ENCODE measurements around the gene TRIM33.
A peak's percentile ranks its signal among the peaks of the same experiment; 100 is the strongest.

Gene TRIM33

DNA sequence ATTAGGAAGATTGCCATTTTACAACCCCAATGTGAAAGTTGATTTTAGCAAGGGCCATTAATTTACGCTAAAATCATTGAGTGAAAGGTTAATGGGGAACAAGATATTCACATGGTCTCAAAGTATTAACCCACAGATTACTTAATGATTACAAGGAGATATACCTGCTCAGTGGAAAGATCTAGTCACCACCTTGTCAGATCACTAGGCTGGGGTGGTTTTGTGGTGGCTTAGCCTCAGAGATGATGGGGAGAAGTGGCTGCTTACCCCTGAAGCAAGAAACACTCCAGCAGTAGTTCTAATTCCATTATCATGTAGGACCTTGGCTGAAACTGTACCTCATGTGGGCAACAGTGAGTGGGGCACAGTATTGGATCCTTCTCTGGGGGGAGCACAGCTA lies 20.1 kb upstream of the TRIM33 start:
- DNase-seq, result no peak
- no peak overlapping the region for H3K27ac Mint-ChIP-seq
- H3K4me1 Mint-ChIP-seq (ENCODE audit: low read depth), result peaks cover 5% of the 10 kb centered on the region
- H3K27me3 Mint-ChIP-seq, result no peaks in the 10 kb centered on the region
- H3K9me3 Mint-ChIP-seq, result no peaks in the 10 kb centered on the region
- no peaks in the 10 kb centered on the region for H3K36me3 Mint-ChIP-seq (ENCODE audit: low read depth)
- no peak overlapping the region for H3K4me3 Mint-ChIP-seq

DNA sequence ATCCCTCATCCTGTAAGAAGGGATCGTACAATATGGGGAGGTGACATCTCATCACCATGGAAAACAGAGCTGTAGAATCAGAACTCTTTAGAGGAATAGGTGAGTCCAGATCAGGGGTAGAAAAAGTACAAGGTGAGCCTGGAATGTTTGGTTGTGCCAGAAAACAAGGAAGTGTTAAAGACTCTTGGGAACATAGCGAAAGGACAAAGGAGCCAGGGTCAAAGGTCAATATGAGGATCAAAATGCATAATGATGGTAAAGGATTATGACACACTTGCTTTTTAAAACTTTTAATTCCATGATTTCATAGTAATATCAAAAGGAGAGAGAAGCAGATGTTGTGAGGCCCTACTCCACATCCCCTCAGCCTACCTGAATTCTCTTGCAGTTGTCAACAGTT lies 19.2 kb upstream of the TRIM33 start:
- no peak overlapping the region for H3K27ac Mint-ChIP-seq
- peaks cover 5% of the 10 kb centered on the region for H3K4me1 Mint-ChIP-seq (ENCODE audit: low read depth)
- no peaks in the 10 kb centered on the region for H3K9me3 Mint-ChIP-seq
- H3K4me3 Mint-ChIP-seq, result no peak overlapping the region
- DNase-seq, result no peak
- H3K36me3 Mint-ChIP-seq (ENCODE audit: low read depth), result no peaks in the 10 kb centered on the region
- no peaks in the 10 kb centered on the region for H3K27me3 Mint-ChIP-seq

DNA sequence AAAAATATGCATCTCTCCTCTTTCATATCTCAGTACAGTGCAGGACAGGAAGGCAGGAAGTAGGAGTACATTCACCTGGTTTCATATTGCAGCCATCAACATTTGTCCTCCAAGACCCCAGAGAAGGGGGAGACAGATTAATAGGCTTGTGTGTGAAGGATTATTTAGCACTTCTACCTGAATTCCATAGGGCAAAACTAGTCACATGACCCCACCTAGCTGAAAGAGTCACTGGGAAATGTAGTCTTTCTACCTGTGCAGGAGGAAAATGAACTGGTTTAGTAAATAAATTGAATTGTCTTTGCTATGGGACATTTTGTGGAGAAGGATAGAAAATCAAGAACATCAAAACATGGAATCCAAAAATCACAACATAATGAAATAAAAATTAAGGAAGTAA lies 13.9 kb upstream of the TRIM33 start:
- DNase-seq, result no peak
- Mint-ChIP-seq H3K4me1 (ENCODE audit: low read depth) (peaks cover 1% of the 10 kb centered on the region), H3K36me3 (ENCODE audit: low read depth) (no peaks in the 10 kb centered on the region), H3K27me3 (peaks cover 3% of the 10 kb centered on the region), H3K27ac (no peak overlapping the region), H3K4me3 (no peak overlapping the region), H3K9me3 (no peaks in the 10 kb centered on the region)

DNA sequence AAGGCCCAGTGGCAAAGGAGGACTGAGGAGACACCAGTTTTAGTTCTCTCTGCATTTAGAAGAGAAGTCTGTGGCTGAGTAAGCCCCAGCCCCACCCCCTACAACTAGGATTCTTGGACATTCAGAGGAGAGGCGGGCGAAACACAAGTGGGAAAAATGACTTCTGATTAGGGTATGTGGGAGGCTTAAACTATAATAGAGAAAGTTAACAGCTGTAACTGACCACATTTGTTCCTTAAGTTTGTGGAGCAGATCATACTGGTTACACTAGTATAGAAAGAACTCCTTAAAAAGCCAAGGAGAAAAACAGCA lies 11.2 kb upstream of the TRIM33 start:
- no peak overlapping the region for H3K4me3 Mint-ChIP-seq
- H3K36me3 Mint-ChIP-seq (ENCODE audit: low read depth), result no peaks in the 10 kb centered on the region
- peaks cover 1% of the 10 kb centered on the region for H3K4me1 Mint-ChIP-seq (ENCODE audit: low read depth)

DNA sequence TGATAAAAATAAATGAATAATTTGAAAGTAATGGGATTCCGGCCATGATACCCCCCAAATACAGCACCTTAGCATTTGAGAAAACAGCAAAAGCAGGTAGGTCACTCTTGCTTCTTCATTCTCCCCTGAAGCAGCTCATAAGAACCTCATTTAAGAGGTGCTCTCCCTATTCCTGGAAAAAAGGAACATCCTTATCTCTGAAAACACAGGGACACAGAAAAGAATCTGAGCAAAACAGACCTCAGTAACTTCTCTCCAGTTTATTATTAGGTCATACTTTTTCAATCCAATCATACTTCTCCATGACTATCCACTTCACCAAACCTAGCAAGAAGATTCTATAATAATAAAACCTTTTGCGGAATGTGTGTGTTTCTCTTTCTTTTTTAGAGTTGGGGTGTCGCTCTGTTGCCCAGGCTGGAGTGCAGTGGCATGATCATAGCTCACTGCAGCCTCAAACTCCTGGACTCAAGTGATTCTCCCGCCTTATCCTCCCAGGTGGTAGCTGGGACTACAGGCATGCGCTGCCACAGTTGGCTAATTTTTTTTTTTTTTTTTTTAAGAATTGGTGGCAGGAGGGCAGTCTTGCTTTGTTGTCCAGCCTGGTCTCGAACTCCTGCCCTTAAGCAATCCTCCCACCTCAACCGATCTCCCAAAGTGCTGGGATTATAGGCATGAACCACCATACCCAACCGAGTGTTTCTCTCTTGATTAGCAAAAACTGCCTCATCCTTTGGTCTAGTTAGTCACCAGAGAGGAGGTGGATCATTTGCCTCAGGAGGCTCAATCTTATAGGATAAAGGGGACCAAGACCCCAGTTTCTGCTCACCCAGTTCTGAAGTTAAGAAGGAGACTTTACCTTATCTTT lies 10.6 kb upstream of the TRIM33 start:
- Mint-ChIP-seq H3K27ac (no peak overlapping the region), H3K4me3 (no peak overlapping the region), H3K36me3 (ENCODE audit: low read depth) (no peaks in the 10 kb centered on the region), H3K27me3 (peaks cover 7% of the 10 kb centered on the region), H3K9me3 (no peaks in the 10 kb centered on the region), H3K4me1 (ENCODE audit: low read depth) (peaks cover 1% of the 10 kb centered on the region)
- no peak for DNase-seq

More for the DNA sequence above, 11.2 kb upstream of the TRIM33 start:
- peaks cover 7% of the 10 kb centered on the region for H3K27me3 Mint-ChIP-seq
- no peaks in the 10 kb centered on the region for H3K9me3 Mint-ChIP-seq
- DNase-seq, result no peak
- H3K27ac Mint-ChIP-seq, result no peak overlapping the region

DNA sequence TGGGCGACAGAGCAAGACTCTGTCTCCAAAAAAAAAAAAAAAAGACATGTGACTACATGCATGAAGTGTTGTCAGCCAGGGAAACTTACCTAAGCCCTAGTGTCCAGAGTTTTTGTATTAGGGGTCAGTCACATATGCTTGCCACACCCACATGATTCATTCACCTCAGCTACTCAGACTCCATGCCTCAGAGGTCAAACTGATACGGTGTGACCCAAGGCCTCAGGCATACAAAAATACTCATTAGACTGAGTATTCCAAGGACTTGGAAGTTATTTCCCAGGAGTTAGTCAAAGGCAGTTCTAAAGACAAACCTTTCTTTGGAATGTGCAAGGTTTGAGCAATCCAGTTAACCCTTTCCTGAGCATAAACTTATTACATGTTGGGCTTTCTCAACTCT lies 6.3 kb upstream of the TRIM33 start:
- no peaks in the 10 kb centered on the region for H3K36me3 Mint-ChIP-seq (ENCODE audit: low read depth)
- no peaks in the 10 kb centered on the region for H3K9me3 Mint-ChIP-seq
- H3K27ac Mint-ChIP-seq, result no peak overlapping the region
- no peak overlapping the region for H3K4me3 Mint-ChIP-seq
- peaks cover 7% of the 10 kb centered on the region for H3K4me1 Mint-ChIP-seq (ENCODE audit: low read depth)
- DNase-seq, result no peak
- peaks cover 7% of the 10 kb centered on the region for H3K27me3 Mint-ChIP-seq

DNA sequence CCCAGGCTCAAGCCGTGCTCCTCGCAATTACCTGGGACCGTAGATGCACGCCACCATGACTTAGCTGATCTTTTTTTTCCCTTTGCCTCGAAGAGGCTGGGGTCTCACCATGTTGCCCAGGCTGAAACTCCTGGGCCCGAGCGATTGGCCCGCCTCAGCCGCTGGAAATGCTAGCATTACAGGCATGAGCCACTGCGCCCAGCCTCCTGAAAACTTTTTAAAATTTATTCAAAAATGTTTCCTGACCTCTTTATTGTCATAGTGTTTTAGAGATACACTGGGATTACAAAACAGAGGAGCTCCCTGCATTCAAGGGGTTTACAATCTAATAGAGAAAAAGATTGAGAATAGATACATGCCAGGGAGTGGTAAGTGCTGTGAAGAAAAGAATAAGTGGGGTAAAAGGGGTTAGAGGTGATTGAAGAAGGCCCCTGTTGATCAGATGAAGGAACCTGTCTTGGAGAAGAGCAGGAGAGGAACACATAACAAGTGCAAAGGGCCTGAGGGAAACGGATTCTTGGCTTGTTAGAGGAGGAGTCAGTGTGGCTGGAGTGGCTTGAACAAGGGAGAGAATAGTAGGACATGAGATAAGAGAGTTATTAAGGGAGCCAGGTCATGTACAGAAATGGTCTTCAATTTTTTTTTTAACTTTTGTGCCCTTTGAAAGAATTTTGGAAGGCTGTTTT lies 1.7 kb upstream of the TRIM33 start:
- Mint-ChIP-seq H3K9me3 (no peaks in the 10 kb centered on the region), H3K27me3 (no peaks in the 10 kb centered on the region), H3K27ac (peak overlapping the region; percentile 99), H3K36me3 (ENCODE audit: low read depth) (peaks cover 27% of the 10 kb centered on the region), H3K4me3 (peak overlapping the region; percentile 96), H3K4me1 (ENCODE audit: low read depth) (peaks cover 32% of the 10 kb centered on the region)
- no peak for DNase-seq

DNA sequence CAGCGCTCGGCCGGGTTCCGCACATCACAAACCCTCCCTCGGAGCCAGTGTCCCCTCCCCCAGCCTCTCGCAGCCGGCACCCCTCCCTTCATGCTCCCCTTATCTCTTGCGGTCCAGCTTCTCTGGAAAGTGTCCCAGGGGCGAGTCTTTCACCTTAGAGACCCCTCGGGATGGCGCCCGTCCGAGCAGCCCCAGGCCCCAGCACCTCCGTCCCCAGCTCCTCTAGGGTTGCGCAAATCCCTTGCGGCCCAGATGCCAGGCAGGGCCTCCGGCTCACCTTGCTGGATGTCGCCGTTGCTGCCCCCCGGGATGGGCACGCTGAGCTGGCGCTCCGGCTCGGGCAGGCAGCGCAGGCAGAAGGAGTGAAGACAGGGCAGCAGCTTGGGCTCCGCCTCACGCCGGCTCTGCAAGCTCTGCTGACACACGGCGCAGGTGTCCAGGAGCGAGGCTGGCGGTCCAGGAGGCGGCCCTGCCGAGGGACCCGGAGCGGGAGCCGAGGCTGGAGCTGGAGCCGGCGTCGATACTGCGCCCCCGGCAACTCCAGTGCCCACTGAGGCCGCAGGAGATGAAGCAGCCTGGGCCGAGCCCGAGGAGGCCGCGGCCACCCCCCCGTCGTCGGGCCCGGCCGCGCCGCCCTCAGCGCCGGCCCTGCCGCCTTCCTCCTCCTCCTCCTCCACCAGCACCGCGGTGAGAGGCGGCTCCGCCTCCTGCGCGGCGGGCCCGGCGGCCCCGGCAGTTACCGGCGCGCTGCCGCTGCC lies 550 bp downstream of the TRIM33 start:
- peak overlapping the region; percentile 85 for H3K4me3 Mint-ChIP-seq
- H3K4me1 Mint-ChIP-seq (ENCODE audit: low read depth), result peaks cover 49% of the 10 kb centered on the region
- H3K27me3 Mint-ChIP-seq, result no peaks in the 10 kb centered on the region
- peaks cover 47% of the 10 kb centered on the region for H3K36me3 Mint-ChIP-seq (ENCODE audit: low read depth)
- H3K9me3 Mint-ChIP-seq, result no peaks in the 10 kb centered on the region
- DNase-seq, result peak; percentile 75
- peak overlapping the region; percentile 72 for H3K27ac Mint-ChIP-seq

DNA sequence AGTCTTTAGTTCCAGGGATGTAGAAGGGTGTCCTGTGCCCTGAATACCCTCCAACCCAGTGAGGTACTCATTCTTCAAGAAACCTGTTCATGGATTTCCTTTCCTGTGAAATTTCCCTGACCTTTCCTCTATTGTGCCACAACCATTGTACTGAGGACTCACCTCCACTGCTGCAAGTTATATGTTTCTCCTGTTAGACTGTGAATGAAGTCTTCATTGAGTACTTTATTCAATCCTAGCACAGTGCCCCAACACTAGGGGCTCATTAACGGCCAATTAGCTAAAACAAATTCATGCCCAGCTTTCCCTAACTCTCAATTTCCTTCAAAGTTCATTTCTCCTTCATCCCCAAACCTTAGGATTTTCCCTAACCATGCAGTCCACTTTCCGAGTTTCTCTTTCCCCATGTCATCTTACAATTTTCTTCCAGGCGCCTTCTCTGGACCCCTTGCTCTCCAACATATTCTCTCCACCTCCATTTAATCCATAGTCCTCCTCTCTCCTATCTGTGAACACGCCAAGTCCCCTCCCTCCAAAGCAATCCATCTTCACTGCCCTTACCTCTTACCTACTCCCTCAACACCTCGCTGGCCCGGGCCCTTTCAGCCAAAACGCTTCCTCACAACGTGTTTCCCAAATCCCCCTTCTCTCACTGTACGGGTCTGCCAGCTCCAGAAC lies 1.3 kb downstream of the TRIM33 start:
- peak overlapping the region; percentile 85 for H3K4me3 Mint-ChIP-seq
- peaks cover 56% of the 10 kb centered on the region for H3K4me1 Mint-ChIP-seq (ENCODE audit: low read depth)
- H3K27me3 Mint-ChIP-seq, result no peaks in the 10 kb centered on the region
- peak overlapping the region; percentile 72 for H3K27ac Mint-ChIP-seq
- no peak for DNase-seq
- no peaks in the 10 kb centered on the region for H3K9me3 Mint-ChIP-seq
- H3K36me3 Mint-ChIP-seq (ENCODE audit: low read depth), result peaks cover 54% of the 10 kb centered on the region

DNA sequence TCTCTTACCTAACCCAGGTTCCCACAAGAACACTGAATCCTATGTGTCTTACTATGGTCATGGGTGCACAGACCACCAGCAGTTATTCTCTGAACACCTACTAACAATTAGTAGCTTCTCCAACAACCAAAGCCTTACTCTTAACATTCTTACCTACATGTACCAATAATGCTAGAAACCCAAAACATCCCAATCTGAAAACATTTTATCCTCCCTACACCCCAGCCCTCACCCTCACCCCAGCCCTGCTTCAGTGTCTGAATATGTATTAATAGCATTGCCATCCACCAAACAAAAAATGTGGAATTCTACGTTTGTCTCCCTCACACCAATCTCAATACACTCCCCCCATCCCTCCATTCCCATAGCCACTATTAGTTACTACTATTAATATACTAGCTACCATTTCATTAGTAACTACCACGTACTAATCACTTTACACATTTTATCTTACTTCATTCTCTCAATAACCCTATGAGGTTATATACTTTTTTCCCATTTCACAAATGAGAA lies 2.6 kb downstream of the TRIM33 start:
- Mint-ChIP-seq H3K9me3 (no peaks in the 10 kb centered on the region), H3K36me3 (ENCODE audit: low read depth) (peaks cover 65% of the 10 kb centered on the region), H3K4me1 (ENCODE audit: low read depth) (peaks cover 67% of the 10 kb centered on the region), H3K27me3 (no peaks in the 10 kb centered on the region), H3K4me3 (peak overlapping the region; percentile 85), H3K27ac (peak overlapping the region; percentile 22)
- DNase-seq, result no peak

DNA sequence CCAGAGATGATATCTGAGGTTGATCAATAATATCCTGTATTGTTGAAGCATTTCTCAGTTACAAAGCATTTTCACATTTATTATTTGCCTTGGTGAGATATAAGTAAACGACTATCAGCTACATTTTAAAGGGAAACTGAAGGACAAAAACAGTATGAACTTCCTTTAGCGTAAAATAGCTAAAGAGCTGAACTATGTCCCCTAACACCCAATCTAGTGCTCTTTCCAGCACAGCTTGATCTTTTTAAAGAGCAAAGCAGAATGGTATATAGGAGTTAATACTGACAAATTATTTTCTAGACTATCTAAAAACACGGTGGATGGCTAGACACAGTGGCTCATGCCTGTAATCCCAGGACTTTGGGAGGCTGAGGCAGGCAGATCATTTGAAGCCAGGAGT lies 3.5 kb downstream of the TRIM33 start:
- Mint-ChIP-seq H3K4me1 (ENCODE audit: low read depth) (peaks cover 64% of the 10 kb centered on the region), H3K27me3 (no peaks in the 10 kb centered on the region), H3K36me3 (ENCODE audit: low read depth) (peaks cover 66% of the 10 kb centered on the region), H3K9me3 (no peaks in the 10 kb centered on the region), H3K27ac (peak overlapping the region; percentile 44), H3K4me3 (peak overlapping the region; percentile 85)
- no peak for DNase-seq

DNA sequence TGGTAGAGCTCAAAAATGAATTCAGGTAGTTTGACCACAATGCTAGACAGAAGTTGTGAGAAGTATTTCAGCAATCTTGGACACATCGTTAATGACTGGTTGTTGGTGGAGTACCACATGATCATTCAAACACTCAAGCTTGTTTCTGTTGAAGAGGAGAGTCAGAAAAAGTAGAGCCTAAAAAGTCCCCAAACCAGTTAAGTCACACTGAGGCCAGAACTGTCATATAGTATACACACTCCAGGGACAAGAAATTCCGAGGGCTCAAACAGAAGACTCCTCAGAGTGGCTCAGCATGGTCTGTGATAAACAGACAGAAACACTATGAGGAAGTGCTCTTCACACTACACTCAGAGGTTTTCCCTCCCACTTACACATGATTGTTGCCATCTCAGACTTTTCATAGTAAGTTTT lies 5.8 kb downstream of the TRIM33 start:
- Mint-ChIP-seq H3K27ac (peak overlapping the region; percentile 22), H3K9me3 (no peaks in the 10 kb centered on the region)

DNA sequence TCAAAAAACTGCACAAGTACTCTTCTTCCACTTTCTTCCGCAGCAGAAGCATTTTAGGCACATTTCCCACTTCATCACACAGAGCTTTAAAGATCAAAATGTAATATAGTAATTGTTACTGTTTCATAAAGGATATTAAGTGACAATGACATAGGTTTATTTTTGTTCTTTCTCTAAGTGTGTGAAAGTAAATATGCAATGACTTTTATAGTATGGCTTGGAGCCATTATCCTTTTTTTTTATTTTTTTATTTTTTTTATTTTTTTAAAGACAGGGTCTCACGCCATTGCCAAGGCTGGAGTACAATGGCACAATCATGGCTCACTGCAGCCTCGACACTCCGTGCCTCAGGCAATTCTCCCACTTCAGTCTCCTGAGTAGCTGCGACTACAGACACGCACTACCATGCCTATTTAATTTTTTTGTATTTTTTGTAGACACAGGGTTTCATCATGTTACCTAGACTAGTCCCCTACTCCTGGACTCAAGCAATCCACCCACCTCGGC lies 7.0 kb downstream of the TRIM33 start:
- no peaks in the 10 kb centered on the region for H3K9me3 Mint-ChIP-seq
- no peak overlapping the region for H3K4me3 Mint-ChIP-seq
- H3K36me3 Mint-ChIP-seq (ENCODE audit: low read depth), result peaks cover 55% of the 10 kb centered on the region
- H3K27me3 Mint-ChIP-seq, result no peaks in the 10 kb centered on the region
- no peak overlapping the region for H3K27ac Mint-ChIP-seq
- no peak for DNase-seq
- H3K4me1 Mint-ChIP-seq (ENCODE audit: low read depth), result peaks cover 74% of the 10 kb centered on the region

More for the DNA sequence above, 5.8 kb downstream of the TRIM33 start:
- Mint-ChIP-seq H3K4me3 (no peak overlapping the region), H3K36me3 (ENCODE audit: low read depth) (peaks cover 61% of the 10 kb centered on the region), H3K4me1 (ENCODE audit: low read depth) (peaks cover 75% of the 10 kb centered on the region), H3K27me3 (no peaks in the 10 kb centered on the region)
- DNase-seq, result no peak

DNA sequence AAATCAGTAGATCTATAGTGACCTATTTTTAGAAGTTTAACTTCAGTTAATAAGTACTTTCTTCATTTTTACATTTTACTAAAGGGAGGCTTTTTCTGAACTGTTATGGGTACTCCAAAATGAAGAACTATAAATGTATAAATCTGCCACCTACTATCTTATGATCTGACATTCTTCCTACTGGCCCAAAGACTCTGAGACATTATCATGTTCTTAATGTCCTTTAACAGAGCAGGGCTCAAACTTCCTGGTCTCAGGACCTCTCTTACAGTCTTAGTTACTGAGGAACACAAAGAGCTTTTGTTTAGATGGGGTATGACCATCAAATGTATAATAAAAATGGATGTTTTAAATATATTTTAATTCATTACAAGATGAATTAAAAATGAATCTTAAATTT lies 8.9 kb downstream of the TRIM33 start:
- no peak overlapping the region for H3K27ac Mint-ChIP-seq
- H3K36me3 Mint-ChIP-seq (ENCODE audit: low read depth), result peaks cover 55% of the 10 kb centered on the region
- peaks cover 68% of the 10 kb centered on the region for H3K4me1 Mint-ChIP-seq (ENCODE audit: low read depth)
- H3K27me3 Mint-ChIP-seq, result no peaks in the 10 kb centered on the region
- no peak overlapping the region for H3K4me3 Mint-ChIP-seq
- no peak for DNase-seq
- H3K9me3 Mint-ChIP-seq, result no peaks in the 10 kb centered on the region

Data from activated T-cell treated with anti-CD3 and anti-CD28 coated beads, Interleukin-2, amount 50 U/mL, for 24 hours (primary cell).